Glomerular visceral epithelial cell (primary cell): ENCODE data around the gene BRF1.
A peak's percentile ranks its signal among the peaks of the same experiment; 100 is the strongest.

Source experiments
- DNase-seq: peaks from one replicate; pipeline ENCODE4 v3.0.0-alpha.2; 2016; ENCODE audit errors: extremely low spot score

BRF1 gene

DNA sequence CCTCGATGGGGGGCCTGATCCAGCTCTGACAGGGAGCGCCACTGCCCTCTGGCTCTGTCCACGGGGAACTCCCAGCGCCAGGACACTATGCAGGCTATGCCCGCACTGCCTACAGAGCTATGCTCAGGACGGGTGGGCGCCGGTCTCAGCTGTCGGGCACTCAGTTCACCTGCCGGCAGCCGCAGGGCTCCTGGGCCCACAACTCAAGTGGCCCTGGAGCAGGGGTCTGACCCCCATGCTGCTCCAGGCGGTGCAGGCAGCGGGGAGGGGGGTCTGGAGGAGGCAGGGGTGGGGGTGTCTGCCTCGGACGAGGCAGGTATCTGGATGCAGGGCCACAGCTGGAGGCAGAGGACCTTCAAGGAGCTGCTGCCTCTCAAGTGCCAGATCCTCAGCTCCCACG lies 91.2 kb downstream of the BRF1 start:
- DNase-seq = no peak

- no peak for DNase-seq
Observed at GRCh38 chr14:105209091-105209490, 91.7 kb downstream of the BRF1 start.

GRCh38 chr14:105208738-105209075 lies 92.1 kb downstream of the BRF1 start:
- DNase-seq = no peak

GRCh38 chr14:105207996-105208737 lies 92.6 kb downstream of the BRF1 start:
- no peak for DNase-seq

DNA sequence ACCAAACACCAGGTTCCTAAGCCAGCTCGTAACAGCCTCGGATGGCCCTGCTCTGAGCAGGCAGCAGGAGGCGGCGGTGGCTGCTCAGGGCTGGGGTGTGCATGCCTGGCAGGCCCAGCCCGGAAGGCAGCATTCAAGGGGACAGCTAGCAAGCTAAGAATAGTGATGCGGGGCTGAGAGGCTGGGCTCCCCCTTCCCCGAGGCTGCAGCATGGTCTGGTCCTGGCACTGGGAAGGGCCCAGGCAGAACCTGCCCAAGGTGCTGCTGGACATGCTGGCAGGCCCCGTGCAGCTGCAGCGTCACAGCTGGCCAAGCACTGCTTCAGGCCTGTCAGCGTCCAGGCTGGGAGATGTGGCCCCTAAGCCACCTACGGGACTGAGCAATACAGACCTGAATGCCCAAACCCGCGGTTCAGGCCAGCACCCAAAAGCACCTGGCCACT lies 93.3 kb downstream of the BRF1 start:
- no peak for DNase-seq

GRCh38 chr14:105206873-105207272 lies 93.9 kb downstream of the BRF1 start:
- no peak for DNase-seq

- DNase-seq = peak; percentile 23
Observed at GRCh38 chr14:105205673-105206208, 95.1 kb downstream of the BRF1 start.

DNA sequence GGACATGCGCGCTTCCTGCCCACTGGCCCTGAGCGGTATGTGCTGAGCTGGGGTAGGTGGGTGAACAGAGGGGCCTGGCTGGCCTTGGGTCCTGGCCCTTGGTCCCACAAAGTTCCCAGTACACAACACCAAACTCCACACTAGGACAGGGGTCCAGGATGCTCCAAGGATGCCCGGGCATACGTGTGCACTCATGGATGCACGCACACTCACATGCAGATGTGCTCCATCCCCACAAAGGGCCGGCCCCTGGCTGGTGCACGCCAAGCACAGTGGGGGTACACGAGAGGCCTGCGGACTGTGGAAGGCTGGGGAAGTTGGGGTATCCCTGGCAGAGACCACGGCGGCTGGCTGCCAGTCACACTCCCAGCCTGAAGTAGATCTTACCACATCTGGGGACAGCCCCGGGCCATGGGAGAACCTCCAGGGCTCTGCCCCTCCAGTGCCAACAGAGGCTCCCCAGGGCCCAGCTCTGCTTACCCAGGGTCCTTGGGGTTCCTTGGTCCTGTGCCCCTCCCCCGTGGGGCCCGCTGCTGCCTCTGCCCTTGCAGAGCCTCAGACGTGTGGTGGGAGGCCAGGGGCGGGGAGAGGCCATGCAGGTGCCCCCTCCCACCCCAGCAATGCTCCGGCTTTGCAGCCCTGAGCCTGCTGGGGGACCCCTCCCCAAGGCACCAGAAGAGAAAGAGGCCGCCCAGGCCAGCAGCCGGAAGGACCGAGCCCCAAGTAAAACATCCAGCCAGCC lies 95.7 kb downstream of the BRF1 start:
- no peak for DNase-seq

- peak; percentile 71 for DNase-seq
Observed at GRCh38 chr14:105204206-105204930, 96.4 kb downstream of the BRF1 start.

DNA sequence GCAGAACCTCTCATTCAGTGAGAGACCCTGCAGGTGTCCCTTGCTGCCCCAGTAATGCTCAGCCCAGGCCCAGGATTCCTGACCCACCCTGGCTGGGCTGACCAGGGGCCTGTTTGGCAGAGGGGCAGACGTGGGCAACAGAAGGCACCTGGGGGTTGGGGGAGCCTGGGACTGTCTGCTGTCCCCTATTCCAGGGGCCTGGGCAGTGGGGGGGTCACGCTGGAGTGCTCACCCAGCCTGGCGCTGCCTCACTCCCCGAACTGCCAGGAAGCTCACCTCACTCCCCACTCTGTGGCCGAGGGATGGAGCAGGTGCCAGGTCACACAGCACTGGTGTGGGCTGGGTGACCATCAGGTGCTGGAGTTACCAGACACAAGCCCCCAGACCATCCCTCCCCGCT lies 97.1 kb downstream of the BRF1 start:
- DNase-seq = no peak

- peak; percentile 75 for DNase-seq
Observed at GRCh38 chr14:105203057-105203531, 97.7 kb downstream of the BRF1 start.

- DNase-seq = no peak
Observed at GRCh38 chr14:105201925-105202513, 98.8 kb downstream of the BRF1 start.

- no peak for DNase-seq
Observed at GRCh38 chr14:105201156-105201924, 99.5 kb downstream of the BRF1 start.

- DNase-seq = no peak
Observed at GRCh38 chr14:105200641-105201040, 100.2 kb downstream of the BRF1 start.

DNA sequence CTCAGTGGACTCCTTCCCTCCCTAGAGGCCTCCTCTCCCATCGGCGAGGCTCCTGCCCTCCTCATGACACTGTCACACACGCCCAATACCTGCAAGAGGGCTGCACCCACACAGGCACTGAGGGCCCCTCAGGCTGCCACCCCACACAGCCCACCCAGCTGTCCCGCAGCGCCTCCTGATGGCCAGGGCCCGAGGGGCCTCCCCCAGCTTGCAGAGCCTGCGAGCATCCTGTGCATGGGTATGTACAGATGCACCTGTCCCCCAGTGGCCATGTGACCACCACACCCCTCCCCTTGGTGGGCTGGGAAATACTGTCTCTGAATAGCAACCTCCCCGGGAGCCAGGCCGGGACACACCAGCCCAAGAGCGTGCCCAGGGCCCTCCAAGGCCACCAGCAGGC lies 100.7 kb downstream of the BRF1 start:
- no peak for DNase-seq

- no peak for DNase-seq
Observed at GRCh38 chr14:105199093-105199492, 101.7 kb downstream of the BRF1 start.

DNA sequence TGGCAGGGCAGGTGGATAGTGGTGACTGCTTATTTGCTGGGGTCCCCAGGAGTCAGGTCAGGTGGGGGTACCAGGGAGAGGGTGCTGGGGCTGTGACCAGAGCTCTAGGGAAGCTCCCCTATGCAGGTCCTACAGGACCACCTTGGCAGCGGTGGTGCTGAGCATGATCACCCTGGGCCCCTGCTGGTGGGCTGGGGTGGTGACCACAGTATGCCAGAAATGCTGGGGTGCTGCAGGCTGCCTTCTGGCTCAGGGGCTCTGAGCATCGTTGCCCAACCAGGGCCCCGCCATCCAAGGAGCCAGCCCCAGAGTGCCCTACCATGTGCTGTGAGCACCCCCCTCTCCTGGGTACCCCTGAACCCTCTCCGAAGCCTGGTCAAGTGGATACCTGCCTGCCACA lies 102.2 kb downstream of the BRF1 start:
- no peak for DNase-seq

- no peak for DNase-seq
Observed at GRCh38 chr14:105197211-105197641, 103.6 kb downstream of the BRF1 start.

- no peak for DNase-seq
Observed at GRCh38 chr14:105196265-105196960, 104.4 kb downstream of the BRF1 start.

DNA sequence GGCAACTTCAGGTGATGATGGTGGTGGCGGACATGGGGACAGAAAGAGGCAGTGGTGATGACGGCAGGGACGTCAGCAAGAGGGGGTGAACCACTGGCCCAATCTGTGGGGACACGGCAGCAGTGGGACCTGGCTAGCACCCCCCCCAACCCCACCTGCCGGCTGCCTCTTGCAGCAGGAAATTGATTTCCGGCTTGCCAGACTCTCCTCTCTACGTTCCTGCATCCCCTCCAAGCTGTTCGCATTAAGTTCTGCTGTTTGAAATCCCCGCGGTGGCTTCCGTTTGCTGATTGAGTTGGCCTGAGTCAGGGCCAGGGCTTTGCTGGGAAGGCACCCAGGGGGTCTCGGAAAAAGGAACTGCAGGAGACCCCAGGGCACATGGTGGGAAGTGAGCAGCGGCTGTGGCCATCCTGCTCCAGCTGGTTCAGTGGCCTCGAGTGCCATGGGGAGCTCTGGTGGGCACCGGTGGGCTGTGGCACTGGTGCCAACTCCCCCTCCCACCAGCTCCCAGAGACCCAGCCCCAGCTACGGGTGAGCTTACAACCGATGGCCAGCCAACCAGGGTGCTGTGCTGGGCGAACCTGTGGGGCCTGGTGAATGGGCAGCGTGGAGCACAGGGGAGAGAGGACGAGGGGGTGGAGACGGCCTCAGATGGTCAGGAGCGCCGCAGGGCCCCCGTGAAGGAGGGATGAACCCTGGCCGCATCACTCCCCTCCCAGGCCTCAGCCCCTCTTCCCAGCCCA lies 105.1 kb downstream of the BRF1 start:
- no peak for DNase-seq
